22Rv1 (cell line): ENCODE measurements around the gene CHD3.

Source experiments
- ZFX ChIP-seq: fragments of 450-650 bp; IDR thresholded peaks from 2 replicates; pipeline ENCODE4 v1.6.1; 2017; ENCODE audit warnings: antibody characterized with exemption, borderline replicate concordance
- TF ChIP-seq, protein P1 (sequence below): fragments of 450-650 bp; IDR thresholded peaks from 2 replicates; pipeline ENCODE4 v1.5.1; 2017; ENCODE audit warnings: mild to moderate bottlenecking

DNA sequence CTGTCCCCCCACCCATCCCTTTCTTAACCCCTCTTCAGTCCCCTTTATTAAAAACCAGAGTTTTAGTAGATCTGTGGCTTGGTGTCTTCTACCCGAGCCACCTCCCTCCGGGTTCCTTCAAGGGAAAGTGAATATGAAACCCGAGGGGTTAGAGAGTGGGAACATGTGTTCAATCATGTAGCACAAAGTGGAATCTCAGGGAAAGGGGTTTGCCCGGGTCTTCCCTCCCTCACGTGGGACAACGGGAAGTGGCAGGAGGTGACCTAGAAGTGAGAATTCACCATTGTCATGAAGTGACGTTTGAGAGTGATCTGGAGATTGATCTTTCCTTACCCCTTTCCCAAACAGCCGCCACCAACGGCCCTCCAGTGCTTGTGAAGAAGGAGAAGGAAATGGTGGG lies 22.5 kb downstream of the CHD3 start:
- TF ChIP-seq, protein P1, sequence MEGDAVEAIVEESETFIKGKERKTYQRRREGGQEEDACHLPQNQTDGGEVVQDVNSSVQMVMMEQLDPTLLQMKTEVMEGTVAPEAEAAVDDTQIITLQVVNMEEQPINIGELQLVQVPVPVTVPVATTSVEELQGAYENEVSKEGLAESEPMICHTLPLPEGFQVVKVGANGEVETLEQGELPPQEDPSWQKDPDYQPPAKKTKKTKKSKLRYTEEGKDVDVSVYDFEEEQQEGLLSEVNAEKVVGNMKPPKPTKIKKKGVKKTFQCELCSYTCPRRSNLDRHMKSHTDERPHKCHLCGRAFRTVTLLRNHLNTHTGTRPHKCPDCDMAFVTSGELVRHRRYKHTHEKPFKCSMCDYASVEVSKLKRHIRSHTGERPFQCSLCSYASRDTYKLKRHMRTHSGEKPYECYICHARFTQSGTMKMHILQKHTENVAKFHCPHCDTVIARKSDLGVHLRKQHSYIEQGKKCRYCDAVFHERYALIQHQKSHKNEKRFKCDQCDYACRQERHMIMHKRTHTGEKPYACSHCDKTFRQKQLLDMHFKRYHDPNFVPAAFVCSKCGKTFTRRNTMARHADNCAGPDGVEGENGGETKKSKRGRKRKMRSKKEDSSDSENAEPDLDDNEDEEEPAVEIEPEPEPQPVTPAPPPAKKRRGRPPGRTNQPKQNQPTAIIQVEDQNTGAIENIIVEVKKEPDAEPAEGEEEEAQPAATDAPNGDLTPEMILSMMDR, result no peak
- no peak for TF ChIP-seq ZFX
